Stimulated activated CD8-positive, alpha-beta memory T cell treated with anti-CD3 and anti-CD28 coated beads, Interleukin-2, amount 100 ng/mL, for 1 hour (primary cell): ENCODE data around the gene KLHL10.

Source experiments
- DNase-seq, 2 donors: peaks; one replicate each; pipeline ENCODE4 v3.0.0-alpha.2; 2020; ENCODE audit warnings: low read depth in 2 of 2

The KLHL10 gene

DNA sequence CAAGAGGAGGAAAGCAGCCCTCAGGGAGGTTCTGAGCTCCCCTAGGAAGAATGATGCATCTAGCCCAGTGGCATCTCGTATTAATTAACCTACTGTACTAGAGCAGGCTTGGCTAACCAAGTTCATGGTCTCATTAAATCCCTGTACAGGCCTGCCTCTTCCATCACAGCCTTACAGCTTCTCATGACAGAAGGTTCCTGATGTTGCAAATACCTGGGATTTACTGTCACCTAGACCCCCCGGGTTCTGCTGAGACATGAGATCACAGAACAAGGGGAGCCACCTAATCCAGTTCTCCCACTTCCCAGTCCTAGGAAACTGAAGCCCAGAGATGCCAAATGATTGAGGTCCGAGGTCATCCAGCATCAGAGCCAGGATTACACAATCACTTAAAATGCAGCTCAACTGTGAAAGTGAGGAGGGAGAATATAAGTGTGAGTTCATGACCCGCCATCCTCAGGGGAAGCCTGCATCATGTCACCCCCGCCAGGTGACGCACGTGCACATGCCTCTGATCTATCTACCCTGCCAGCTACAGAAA lies 57.2 kb downstream of the KLHL10 start:
- DNase-seq, result no peak

DNA sequence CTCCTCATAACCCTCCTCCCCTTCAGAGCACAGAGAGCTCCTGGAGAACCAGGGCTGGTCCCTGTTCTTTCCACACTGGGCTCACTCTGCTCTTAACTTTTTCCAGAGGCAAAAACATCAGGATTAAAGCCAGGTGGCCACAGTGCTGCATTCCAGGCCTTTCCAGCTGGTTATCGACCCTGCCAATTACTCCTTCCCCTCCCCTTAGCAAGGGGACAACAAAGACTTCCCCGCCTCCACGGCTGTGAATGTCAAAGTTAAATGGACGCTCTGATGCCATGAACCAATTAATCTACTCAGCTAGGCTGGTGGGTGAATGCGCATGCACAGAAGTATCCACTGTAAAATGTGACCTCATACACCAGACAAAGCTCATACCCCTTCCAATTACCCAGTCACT lies 58.0 kb downstream of the KLHL10 start:
- DNase-seq, result no peak

- DNase-seq, result no peak
Observed at GRCh38 chr17:41896726-41897125, 59.1 kb downstream of the KLHL10 start.
